Measurements from ENCODE around the gene SEPTIN12. TPM values are rescaled to one million over a fixed set of nuclear protein-coding genes. Genes with fewer than 3 reads are reported as not detected.

SEPTIN12 gene
- total and polyA plus RNA-seq, 4 donors = not detected

- Histone ChIP-seq H3K27ac (ENCODE audit: low read depth in 1 of 2, low read length in 2 of 2) (no peak overlapping the region), H3K4me3 (ENCODE audit: low read depth in 1 of 3, low read length in 3 of 3) (no peak overlapping the region), H3K27me3 (ENCODE audit: control insufficient read depth in 4 of 4, insufficient read depth in 4 of 4, low read length in 3 of 4) (no peaks in the 10 kb centered on the region), H3K4me1 (ENCODE audit: control insufficient read depth in 4 of 4, insufficient read depth in 4 of 4, low read length in 3 of 4) (peaks cover 0 to 15% (median 13%) of the 10 kb centered on the region in 4 donors), H3K36me3 (ENCODE audit: control insufficient read depth in 4 of 4, insufficient read depth in 3 of 4, low read depth in 1 of 4, low read length in 3 of 4) (peaks cover 10 to 54% (median 27%) of the 10 kb centered on the region in 4 donors), H3K9me3 (ENCODE audit: control insufficient read depth in 4 of 4, low read length in 3 of 4) (no peaks in the 10 kb centered on the region), H3K9ac (ENCODE audit: low read depth in 1 of 2, low read length in 2 of 2) (no peak overlapping the region)
- no peak for DNase-seq (ENCODE audit: low spot score)
- TF ChIP-seq YY1 (IDR thresholded peaks at IDR 0.05) (no peak), RAD21 (IDR thresholded peaks at IDR 0.05) (no peak), MAX (IDR thresholded peaks at IDR 0.05) (no peak)
- WGBS = 95% methylated on average over 9 of the region's 9 CpGs
Measured at GRCh38 chr16:4762205-4762604, 25.9 kb downstream of the SEPTIN12 start.

GRCh38 chr16:4760221-4760910 is 27.8 kb downstream of the SEPTIN12 start:
- no peak for TF ChIP-seq NR2F2 (IDR thresholded peaks at IDR 0.05)
- TF ChIP-seq YY1 (IDR thresholded peaks at IDR 0.05) = no peak
- TF ChIP-seq FOXA1 (IDR thresholded peaks at IDR 0.05) = no peak
- TF ChIP-seq SP1 (IDR thresholded peaks at IDR 0.05) = no peak
- TF ChIP-seq MAX (IDR thresholded peaks at IDR 0.05) = no peak
- no peak for TF ChIP-seq TAF1 (conservative IDR thresholded peaks at IDR 0.05)
- TF ChIP-seq ZBTB33 (IDR thresholded peaks at IDR 0.05) = no peak
- TF ChIP-seq EGR1 (IDR thresholded peaks at IDR 0.05; ENCODE audit: low read depth in 2 of 2) = no peak
- no peak for TF ChIP-seq RXRA (IDR thresholded peaks at IDR 0.05)
- TF ChIP-seq GABPA (IDR thresholded peaks at IDR 0.05 in 1 of 2, conservative IDR thresholded peaks at IDR 0.05 in 1 of 2) = no peak
- TF ChIP-seq ATF3 (IDR thresholded peaks at IDR 0.05) = no peak
- TF ChIP-seq REST (IDR thresholded peaks at IDR 0.05) = no peak
- TF ChIP-seq HNF4A (conservative IDR thresholded peaks at IDR 0.05) = no peak
- TF ChIP-seq JUND (IDR thresholded peaks at IDR 0.05) = no peak
- Histone ChIP-seq H3K9ac (ENCODE audit: low read depth in 1 of 2, low read length in 2 of 2) (no peak overlapping the region), H3K4me3 (ENCODE audit: low read depth in 1 of 3, low read length in 3 of 3) (no peak overlapping the region), H3K4me1 (ENCODE audit: control insufficient read depth in 4 of 4, insufficient read depth in 4 of 4, low read length in 3 of 4) (peaks cover 0 to 3% (median 2%) of the 10 kb centered on the region in 4 donors), H3K9me3 (ENCODE audit: control insufficient read depth in 4 of 4, low read length in 3 of 4) (no peaks in the 10 kb centered on the region), H3K36me3 (ENCODE audit: control insufficient read depth in 4 of 4, insufficient read depth in 3 of 4, low read depth in 1 of 4, low read length in 3 of 4) (peaks cover 12 to 63% (median 32%) of the 10 kb centered on the region in 4 donors), H3K27me3 (ENCODE audit: control insufficient read depth in 4 of 4, insufficient read depth in 4 of 4, low read length in 3 of 4) (no peaks in the 10 kb centered on the region), H3K27ac (ENCODE audit: low read depth in 1 of 2, low read length in 2 of 2) (no peak overlapping the region)
- DNase-seq (ENCODE audit: low spot score) = no peak
- WGBS = 95% methylated on average over 23 of the region's 23 CpGs
